Ectodermal cell (in vitro differentiated cells): ENCODE results near the gene SPSB1.

Experiments used
- H3K27ac ChIP-seq: 2 replicates; pipeline ENCODE4 v1.7.0; 2013; ENCODE audit warnings: mild to moderate bottlenecking, low read depth, low read length; ENCODE audit not compliant: insufficient read depth, poor library complexity, severe bottlenecking
- H3K27me3 ChIP-seq: 2 replicates; pipeline ENCODE4 v1.7.0; 2013; ENCODE audit warnings: mild to moderate bottlenecking, low read length; ENCODE audit not compliant: insufficient read depth, control insufficient read depth, poor library complexity, severe bottlenecking
- H3K36me3 ChIP-seq: one replicate; pipeline ENCODE4 v1.7.0; 2013; ENCODE audit warnings: low read length; ENCODE audit not compliant: control insufficient read depth, insufficient read depth
- H3K4me1 ChIP-seq: one replicate; pipeline ENCODE4 v1.7.0; 2013; ENCODE audit warnings: low read length; ENCODE audit not compliant: control insufficient read depth, insufficient read depth
- H3K4me3 ChIP-seq: 2 replicates; pipeline ENCODE4 v1.7.0; 2013; ENCODE audit warnings: low read depth, low read length, control low read depth; ENCODE audit not compliant: insufficient read depth
- H3K9me3 ChIP-seq: 2 replicates; pipeline ENCODE4 v1.7.0; 2013; ENCODE audit warnings: mild to moderate bottlenecking, low read length, moderate library complexity; ENCODE audit not compliant: control insufficient read depth
- WGBS, 2 experiments: methylation state at CpG; one replicate each; pipeline ENCODE4 v1.1.7; 2013; ENCODE audit warnings: missing lambda C conversion rate in 2 of 2; 5-methylcytosine and 5-hydroxymethylcytosine counted together

The SPSB1 gene

DNA sequence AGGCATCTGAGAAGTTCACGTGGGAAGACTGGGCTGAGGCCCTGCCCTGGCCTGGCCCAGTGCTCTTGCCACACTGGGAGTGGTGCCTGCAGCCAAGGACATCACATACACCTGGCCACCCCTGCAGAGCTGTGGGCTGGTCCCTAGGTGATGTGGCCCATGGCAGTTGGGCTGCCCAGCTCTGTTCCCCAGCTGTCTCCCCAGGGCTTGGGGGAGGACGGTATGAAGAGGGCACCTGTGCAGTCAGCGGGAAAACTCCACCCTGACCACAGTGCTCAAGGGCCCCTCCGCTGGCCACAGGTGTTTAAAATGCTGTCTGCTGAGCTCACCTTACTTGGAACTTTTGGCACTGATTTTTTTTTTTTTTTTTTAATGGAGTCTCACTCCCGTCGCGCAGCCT is 126.2 kb downstream of the SPSB1 start:
- Histone ChIP-seq H3K4me3 (no peak overlapping the region), H3K36me3 (no peaks in the 10 kb centered on the region), H3K9me3 (no peaks in the 10 kb centered on the region), H3K4me1 (peaks cover 2% of the 10 kb centered on the region), H3K27ac (no peak overlapping the region), H3K27me3 (no peaks in the 10 kb centered on the region)
- 89 to 92% methylated on average over 7 of the region's 7 CpGs for WGBS, 2 experiments
